H1 (cell line): ENCODE data around the gene E2F3. TPM values are rescaled to one million over a fixed set of nuclear protein-coding genes. Genes with fewer than 3 reads are reported as not detected.

ENCODE experiments used
- CTCF ChIA-PET: fragments of 300-600 bp; sonication (Branson Sonifier 250); formaldehyde crosslinking; loops from one replicate; lab custom pipeline; 2021; ENCODE audit not compliant: partially characterized antibody; lab: Charles Lee
- POLR2A ChIA-PET: fragments of 300-600 bp; sonication (Branson Sonifier 250); formaldehyde crosslinking; loops from one replicate; lab custom pipeline; 2021; ENCODE audit warnings: inconsistent platforms; ENCODE audit not compliant: partially characterized antibody; lab: Charles Lee
- DNase-seq, 2 experiments: peaks; one replicate each; pipeline versions ENCODE4 v3.0.0 to v3.0.0-alpha.2; 2010 to 2022; ENCODE audit warnings: low spot score in 2 of 2, low read depth in 1 of 2, mixed read lengths in 1 of 2
- FAIRE-seq: peaks from 2 replicates; lab custom pipeline; 2011; peaks lifted over from hg19 to GRCh38; lab: Jason Lieb, UNC
- H2AFZ ChIP-seq: 2 replicates; pipeline ENCODE4 v1.8.1; 2012; ENCODE audit warnings: low read length, inconsistent platforms
- H2AK5ac ChIP-seq: 2 replicates; pipeline ENCODE4 v1.6.1; 2013; ENCODE audit warnings: low read depth, low read length
- H2BK120ac ChIP-seq: replicated peaks from 2 replicates; pipeline ENCODE3; 2013; ENCODE audit warnings: low read depth, low read length, inconsistent platforms
- H2BK12ac ChIP-seq: 2 replicates; pipeline ENCODE4 v1.6.1; 2013; ENCODE audit warnings: low read depth, low read length
- H2BK15ac ChIP-seq: 2 replicates; pipeline ENCODE4 v1.6.1; 2013; ENCODE audit warnings: low read length
- H2BK20ac ChIP-seq: 2 replicates; pipeline ENCODE4 v1.6.1; 2013; ENCODE audit warnings: low read length
- H2BK5ac ChIP-seq: 2 replicates; pipeline ENCODE4 v1.6.1; 2013; ENCODE audit warnings: low read depth, low read length
- H3K14ac ChIP-seq: 2 replicates; pipeline ENCODE4 v1.6.1; 2013; ENCODE audit warnings: inconsistent platforms; ENCODE audit not compliant: insufficient read length
- H3K18ac ChIP-seq: 2 replicates; pipeline ENCODE4 v1.6.1; 2013; ENCODE audit warnings: low read length; ENCODE audit errors: extremely low read depth
- H3K23ac ChIP-seq: 2 replicates; pipeline ENCODE4 v1.6.1; 2013; ENCODE audit warnings: inconsistent platforms; ENCODE audit not compliant: insufficient read length
- H3K23me2 ChIP-seq: 2 replicates; pipeline ENCODE4 v1.6.1; 2013; ENCODE audit warnings: low read depth, low read length
- H3K27ac ChIP-seq: 2 replicates; pipeline ENCODE4 v1.6.1; 2011; ENCODE audit warnings: low read depth, low read length, inconsistent platforms
- H3K27me3 ChIP-seq, 4 experiments: replicated peaks in 1 of 4; 1 replicate in 1 of 4; 2 replicates in 3 of 4; pipeline versions ENCODE4 v1.6.1 to v1.8.1; 2011 to 2013; ENCODE audit warnings: low read length in 3 of 4, mild to moderate bottlenecking in 3 of 4, inconsistent platforms in 2 of 4, mixed read lengths in 2 of 4, moderate library complexity in 1 of 4; ENCODE audit not compliant: control insufficient read depth in 3 of 4, insufficient read depth in 3 of 4; ENCODE audit errors: extremely low read depth in 1 of 4
- H3K36me3 ChIP-seq, 4 experiments: 2 replicates each; pipeline versions ENCODE4 v1.6.1 to v1.8.1; 2011 to 2013; ENCODE audit warnings: mild to moderate bottlenecking in 4 of 4, low read length in 3 of 4, moderate library complexity in 2 of 4, control low read depth in 1 of 4, inconsistent platforms in 1 of 4; ENCODE audit not compliant: insufficient read depth in 4 of 4, control insufficient read depth in 2 of 4
- H3K4ac ChIP-seq: replicated peaks from 2 replicates; pipeline ENCODE3; 2013; ENCODE audit warnings: low read length, low read depth, mixed read lengths, inconsistent platforms; ENCODE audit not compliant: insufficient read length
- H3K4me1 ChIP-seq, 4 experiments: replicated peaks in 1 of 4; 1 replicate in 1 of 4; 2 replicates in 3 of 4; pipeline versions ENCODE4 v1.6.1 to v1.8.1; 2011 to 2013; ENCODE audit warnings: low read length in 3 of 4, inconsistent platforms in 2 of 4, mixed read lengths in 1 of 4; ENCODE audit not compliant: insufficient read depth in 4 of 4, control insufficient read depth in 3 of 4
- H3K4me2 ChIP-seq, 2 experiments: 2 replicates each; pipeline versions ENCODE4 v1.6.1 to v1.8.1; 2011 to 2013; ENCODE audit warnings: low read depth in 2 of 2, low read length in 2 of 2, control low read depth in 1 of 2, inconsistent platforms in 1 of 2, mild to moderate bottlenecking in 1 of 2; ENCODE audit not compliant: insufficient read depth in 1 of 2
- H3K4me3 ChIP-seq, 4 experiments: fragments of 200-600, 300-600 bp in 1 of 4; sonication (generic), shearing (Covaris generic), sonication (Bioruptor Twin) in 1 of 4; 2 replicates each; pipeline versions ENCODE4 v1.5.1 to v1.8.1; 2011 to 2016; ENCODE audit warnings: low read length in 4 of 4, low read depth in 3 of 4, control low read depth in 2 of 4, inconsistent platforms in 2 of 4, mild to moderate bottlenecking in 2 of 4, mixed read lengths in 1 of 4, moderate library complexity in 1 of 4; ENCODE audit not compliant: insufficient read depth in 2 of 4; ENCODE audit errors: extremely low read depth in 1 of 4
- H3K56ac ChIP-seq: replicated peaks from 2 replicates; pipeline ENCODE3; 2013; ENCODE audit warnings: low read depth, mild to moderate bottlenecking, mixed read lengths, low read length, inconsistent platforms; ENCODE audit not compliant: insufficient read length
- H3K79me1 ChIP-seq: 2 replicates; pipeline ENCODE4 v1.6.1; 2013; ENCODE audit warnings: low read depth, low read length, control low read depth
- H3K79me2 ChIP-seq, 2 experiments: 2 replicates each; pipeline versions ENCODE4 v1.6.1 to v1.8.1; 2012 to 2013; ENCODE audit warnings: low read length in 2 of 2, mild to moderate bottlenecking in 2 of 2, inconsistent platforms in 1 of 2; ENCODE audit not compliant: insufficient read depth in 2 of 2, control insufficient read depth in 1 of 2
- H3K9ac ChIP-seq, 4 experiments: replicated peaks in 1 of 4; 1 replicate in 1 of 4; 2 replicates in 3 of 4; pipeline versions ENCODE4 v1.6.1 to v1.8.1; 2011 to 2013; ENCODE audit warnings: low read depth in 3 of 4, low read length in 3 of 4, control low read depth in 2 of 4, mild to moderate bottlenecking in 2 of 4, moderate library complexity in 2 of 4, inconsistent platforms in 1 of 4; ENCODE audit errors: extremely low read depth in 1 of 4
- H3K9me3 ChIP-seq, 2 experiments: 2 replicates each; pipeline versions ENCODE4 v1.6.1 to v1.8.1; 2012 to 2013; ENCODE audit warnings: mild to moderate bottlenecking in 2 of 2, moderate library complexity in 2 of 2, control low read depth in 1 of 2, inconsistent platforms in 1 of 2, low read depth in 1 of 2, low read length in 1 of 2, mixed read lengths in 1 of 2; ENCODE audit not compliant: insufficient read depth in 2 of 2
- H4K20me1 ChIP-seq, 2 experiments: replicated peaks in 1 of 2; 2 replicates each; pipeline versions ENCODE3 to v1.8.1; 2011 to 2013; ENCODE audit warnings: inconsistent platforms in 2 of 2, low read length in 2 of 2, mild to moderate bottlenecking in 1 of 2; ENCODE audit not compliant: insufficient read depth in 2 of 2, control insufficient read depth in 1 of 2
- H4K5ac ChIP-seq: 2 replicates; pipeline ENCODE4 v1.6.1; 2013; ENCODE audit warnings: low read length, low read depth, mixed read lengths, inconsistent platforms; ENCODE audit not compliant: insufficient read length
- H4K8ac ChIP-seq: 2 replicates; pipeline ENCODE4 v1.8.0; 2013; ENCODE audit warnings: mild to moderate bottlenecking, moderate library complexity, low read length, inconsistent platforms; ENCODE audit not compliant: insufficient read depth; ENCODE audit errors: extremely low read depth
- H4K91ac ChIP-seq: replicated peaks from 2 replicates; pipeline ENCODE3; 2013; ENCODE audit warnings: low read length, mixed read lengths, inconsistent platforms; ENCODE audit not compliant: insufficient read length
- HDAC2 ChIP-seq, 2 experiments: fragments of 300-600 bp in 1 of 2; sonication (generic) in 1 of 2; IDR thresholded peaks; 2 replicates each; pipeline ENCODE4 v1.6.1; 2011 to 2012; ENCODE audit warnings: low read depth in 2 of 2, low read length in 2 of 2, mild to moderate bottlenecking in 2 of 2, moderate library complexity in 2 of 2, borderline replicate concordance in 1 of 2, inconsistent platforms in 1 of 2
- KDM1A ChIP-seq: fragments of 200-600, 300-600 bp; sonication (generic); IDR thresholded peaks from 2 replicates; pipeline ENCODE4 v1.7.1; 2016; ENCODE audit warnings: mild to moderate bottlenecking, low read length, borderline replicate concordance
- KDM4A ChIP-seq: IDR thresholded peaks from one replicate; pipeline ENCODE4 v1.7.1; 2012; ENCODE audit warnings: low read depth, mild to moderate bottlenecking, moderate library complexity, low read length, inconsistent platforms; ENCODE audit not compliant: severe bottlenecking
- SP2 ChIP-seq: IDR thresholded peaks from 2 replicates; pipeline ENCODE4 v1.6.1; 2012; ENCODE audit warnings: mild to moderate bottlenecking, low read length, inconsistent platforms
- WGBS, 2 experiments: shearing (Covaris generic) in 1 of 2; methylation state at CpG; one replicate each; pipeline versions ENCODE4 v1.1.6 to v1.1.7; 2013 to 2015; ENCODE audit warnings: low lambda C conversion rate in 2 of 2, mixed read lengths in 2 of 2, inconsistent platforms in 1 of 2, low coverage in 1 of 2, missing lambda C conversion rate in 1 of 2; ENCODE audit not compliant: insufficient replicate concordance in 2 of 2, insufficient coverage in 1 of 2, insufficient read length in 1 of 2; ENCODE audit errors: extremely low coverage in 1 of 2, missing lambda C conversion rate in 1 of 2; 5-methylcytosine and 5-hydroxymethylcytosine counted together
- polyA plus RNA-seq, 7 experiments: library from polyadenylated mRNA; depleted of rRNA in 3 of 7; stranded (reverse) in 5 of 7; unstranded in 2 of 7; fragments of >200 nt in 5 of 7; fragments of 200-250 nt in 2 of 7; gene quantifications; 1 replicate in 5 of 7; 2 replicates in 1 of 7; 4 replicates in 1 of 7; pipeline versions ENCODE4 v1.2.1 to v1.2.3, GENCODE V29; 2011 to 2013; ENCODE audit warnings: missing spikeins in 2 of 7, mixed read lengths in 2 of 7
- total RNA-seq: library from RNA; stranded (reverse); fragmentation: NEBNext Ultra II Directional; extraction: Animal tissue kit (Norgen Biotek cat#: 25700); gene quantifications from 2 replicates; pipeline ENCODE4 v1.2.1, GENCODE V29; 2021

The E2F3 gene
- total and polyA plus RNA-seq, 2 of the 8 experiments (the other 6 are each of a cell fraction or from before 2014, with no cell fraction given) = 14.9 to 42.2 TPM

GRCh38 chr6:20436719-20437118, 35.0 kb downstream of the E2F3 start:
- Histone ChIP-seq H3K27ac (no peak overlapping the region), H3K4me2 (no peak overlapping the region), H4K91ac (no peak overlapping the region), H3K36me3 (no peaks in the 10 kb centered on the region; a peak in 3 of 8 replicates), H3K4me3 (no peak overlapping the region), H3K4ac (no peak overlapping the region)
- WGBS, 2 experiments = 88% methylated on average over 2 of the region's 2 CpGs; no CpG with 5 or more reads in 1 of the 2 experiments
- DNase-seq = no peak
- TF ChIP-seq SP2 (no peak), HDAC2 (IDR thresholded peaks at IDR 0.05; ENCODE audit: borderline replicate concordance in 1 of 2, low read depth in 2 of 2, low read length in 2 of 2) (no peak), KDM1A (0 out of 2 replicates have a peak, but pooled peaks have one; percentile 33), KDM4A (no peak)
- TF ChIP-seq, all 59 proteins: peak for 1
- Histone ChIP-seq H3K23me2 (no peaks in the 10 kb centered on the region), H3K56ac (no peak overlapping the region), H3K9me3 (no peaks in the 10 kb centered on the region), H3K9ac (no peak overlapping the region), H3K79me2 (peaks cover 4 to 93% of the 10 kb centered on the region in 2 experiments), H3K79me1 (peaks cover 9% of the 10 kb centered on the region), H3K18ac (no peak overlapping the region), H4K20me1 (peaks cover 2 to 14% of the 10 kb centered on the region in 2 experiments), H2AK5ac (no peak overlapping the region), H3K4me1 (peaks cover 0 to 4% (median 2%) of the 10 kb centered on the region in 4 experiments; a peak in 2 of 7 replicates), H3K23ac (no peak overlapping the region), H2BK15ac (no peak overlapping the region), H4K8ac (no peak overlapping the region), H2BK120ac (no peak overlapping the region), H2AFZ (no peak overlapping the region), H2BK12ac (no peak overlapping the region), H2BK5ac (no peak overlapping the region), H3K14ac (no peak overlapping the region), H3K27me3 (no peaks in the 10 kb centered on the region), H2BK20ac (no peak overlapping the region), H4K5ac (no peak overlapping the region)
- FAIRE-seq = no peak
- POLR2A ChIA-PET = interaction anchor here (1.2 to 1.7 kb wide), 4 partner anchors 9 to 32 kb away, joined by 3 to 11 read pairs (median 6); no protein-coding TSS in a partner anchor
- CTCF ChIA-PET = interaction anchor here (1.0 kb wide), 1 partner anchor 25 kb away, joined by 3 read pairs; no protein-coding TSS in a partner anchor
